Smooth muscle cell (in vitro differentiated cells): Measurements from ENCODE around the gene ACTR1A. TPM values are rescaled to one million over a fixed set of nuclear protein-coding genes. Genes with fewer than 3 reads are reported as not detected.

Experiments used
- DNase-seq: peaks from one replicate; lab custom pipeline; 2025; ENCODE audit not compliant: unreplicated experiment; lab: John Stamatoyannopoulos, UW
- H2AFZ ChIP-seq: fragments of 200-600 bp; sonication (generic); 2 replicates; pipeline ENCODE4 v1.6.0; 2016; ENCODE audit warnings: antibody characterized with exemption, low read depth, mild to moderate bottlenecking
- H3F3A ChIP-seq: fragments of 200-600 bp; sonication (generic); 2 replicates; pipeline ENCODE4 v1.6.0; 2017; ENCODE audit warnings: antibody characterized with exemption, low read depth
- H3K27ac ChIP-seq: fragments of 200-600 bp; sonication (generic); 2 replicates; pipeline ENCODE4 v1.5.1; 2016; ENCODE audit warnings: low read depth, mild to moderate bottlenecking
- H3K27me3 ChIP-seq: fragments of 200-600 bp; sonication (generic); 2 replicates; pipeline ENCODE4 v1.6.1; 2016; ENCODE audit warnings: low read depth, mild to moderate bottlenecking
- H3K36me3 ChIP-seq: fragments of 200-600 bp; sonication (generic); 2 replicates; pipeline ENCODE4 v1.5.1; 2016; ENCODE audit warnings: low read depth
- H3K4me1 ChIP-seq: fragments of 200-600 bp; sonication (generic); 2 replicates; pipeline ENCODE4 v1.5.1; 2016; ENCODE audit warnings: low read depth
- H3K4me2 ChIP-seq: fragments of 200-600 bp; sonication (generic); 2 replicates; pipeline ENCODE4 v1.6.0; 2016; ENCODE audit warnings: mild to moderate bottlenecking
- H3K4me3 ChIP-seq: fragments of 200-600 bp; sonication (generic); 2 replicates; pipeline ENCODE4 v1.5.1; 2016; ENCODE audit warnings: mild to moderate bottlenecking
- H3K79me2 ChIP-seq: fragments of 200-600 bp; sonication (generic); 2 replicates; pipeline ENCODE4 v1.6.0; 2016; ENCODE audit warnings: low read depth, mild to moderate bottlenecking
- H3K9ac ChIP-seq: fragments of 200-600 bp; sonication (generic); 2 replicates; pipeline ENCODE4 v1.6.0; 2016; ENCODE audit warnings: low read depth
- H3K9me3 ChIP-seq: fragments of 200-600 bp; sonication (generic); replicated peaks from 2 replicates; pipeline ENCODE4 v1.5.1; 2016; ENCODE audit warnings: low read depth
- H4K20me1 ChIP-seq: fragments of 200-600 bp; sonication (generic); 2 replicates; pipeline ENCODE4 v1.6.0; 2016; ENCODE audit warnings: low read depth
- CTCF ChIP-seq: fragments of 200-600 bp; sonication (generic); IDR thresholded peaks from 2 replicates; pipeline ENCODE4 v1.5.1; 2017; ENCODE audit warnings: borderline replicate concordance, mild to moderate bottlenecking, antibody characterized with exemption; ENCODE audit not compliant: insufficient read depth, poor library complexity, severe bottlenecking
- WGBS: methylation state at CpG from one replicate; pipeline ENCODE4 v1.1.7; 2016; ENCODE audit warnings: low lambda C conversion rate; 5-methylcytosine and 5-hydroxymethylcytosine counted together
- polyA plus RNA-seq: library from polyadenylated mRNA; unstranded; fragments of >200 nt; fragmentation: Nextera tagmentation; extraction: Ambion mirVana; gene quantifications from 2 replicates; pipeline ENCODE4 v1.2.1, GENCODE V29; 2016
- total RNA-seq: library from RNA; depleted of rRNA; stranded (reverse); fragments of >200 nt; gene quantifications from 2 replicates; pipeline ENCODE4 v1.2.3, GENCODE V29; 2014

ACTR1A gene
- total and polyA plus RNA-seq, 2 experiments from 2014 or later: 144 to 149 TPM

- Histone ChIP-seq H3K4me2 (peak overlapping the region; percentile 86), H3K27me3 (no peaks in the 10 kb centered on the region), H4K20me1 (no peaks in the 10 kb centered on the region), H2AFZ (peak overlapping the region; percentile 78), H3K4me3 (no peak overlapping the region), H3K79me2 (peaks cover 11% of the 10 kb centered on the region), H3K27ac (peak overlapping the region; percentile 79), H3K9ac (peak overlapping the region; percentile 7), H3K9me3 (no peaks in the 10 kb centered on the region), H3K4me1 (peaks cover 23% of the 10 kb centered on the region), H3F3A (no peaks in the 10 kb centered on the region), H3K36me3 (no peaks in the 10 kb centered on the region)
- DNase-seq: no peak
- TF ChIP-seq CTCF: no peak
- 25% methylated on average over 9 of the region's 9 CpGs for WGBS
Measured at GRCh38 chr10:102434394-102435132, 67.9 kb downstream of the ACTR1A start.

DNA sequence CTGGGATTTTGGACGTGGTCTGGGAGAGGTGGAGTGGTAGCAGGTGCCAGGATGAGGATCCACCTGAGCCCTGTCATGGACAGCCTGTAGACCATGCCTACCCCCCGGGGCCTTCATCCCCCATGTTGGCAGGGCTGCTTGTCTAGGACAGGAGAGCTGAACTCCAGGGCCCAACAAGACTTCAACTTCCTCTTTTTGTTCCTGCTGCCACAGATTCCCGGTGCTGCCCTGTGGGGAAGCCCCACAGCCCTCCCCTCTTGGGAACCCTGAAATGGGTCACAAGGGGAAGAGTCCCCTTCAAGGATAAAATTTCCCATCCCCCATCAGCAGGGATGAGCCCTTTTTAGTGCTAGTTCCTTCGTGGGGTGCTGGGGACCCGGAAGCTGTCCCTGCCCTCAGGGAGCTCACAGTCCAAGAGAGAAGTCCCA is 68.9 kb downstream of the ACTR1A start:
- DNase-seq: no peak
- peaks cover 23% of the 10 kb centered on the region for H3K4me1 ChIP-seq
- H3F3A ChIP-seq: no peaks in the 10 kb centered on the region
- H3K36me3 ChIP-seq: no peaks in the 10 kb centered on the region
- 79% methylated on average over 5 of the region's 5 CpGs for whole genome bisulfite sequencing
- H3K79me2 ChIP-seq: peaks cover 11% of the 10 kb centered on the region
- no peak overlapping the region for H2AFZ ChIP-seq
- TF ChIP-seq CTCF: no peak
- H3K4me2 ChIP-seq: no peak overlapping the region
- H3K9me3 ChIP-seq: no peaks in the 10 kb centered on the region
- no peak overlapping the region for H3K27ac ChIP-seq
- no peaks in the 10 kb centered on the region for H4K20me1 ChIP-seq
- H3K4me3 ChIP-seq: no peak overlapping the region
- H3K27me3 ChIP-seq: no peaks in the 10 kb centered on the region
- no peak overlapping the region for H3K9ac ChIP-seq

- Histone ChIP-seq H2AFZ (peak within 1 kb of the TSS; percentile 97), H3K4me1 (peaks cover 23% of the 10 kb centered on the region), H3K27ac (peak within 1 kb of the TSS; percentile 59), H3F3A (no peaks in the 10 kb centered on the region), H4K20me1 (no peaks in the 10 kb centered on the region), H3K4me2 (peak within 1 kb of the TSS; percentile 100), H3K9me3 (no peaks in the 10 kb centered on the region), H3K79me2 (peaks cover 11% of the 10 kb centered on the region), H3K9ac (peak within 1 kb of the TSS; percentile 89), H3K4me3 (peak within 1 kb of the TSS; percentile 97), H3K27me3 (no peaks in the 10 kb centered on the region), H3K36me3 (no peaks in the 10 kb centered on the region)
- under 1% methylated on average over 46 of the region's 52 CpGs for WGBS
- peak; percentile 79 for DNase-seq
- TF ChIP-seq CTCF: no peak
Measured at GRCh38 chr10:102432162-102432950, 70.2 kb downstream of the ACTR1A start, which contains the start of gene CUEDC2. TSS of gene CUEDC2 (minus strand) at chr10:102432574. CDS start at chr10:102425188, 7,386 bp downstream.
